ENCODE measurements around the gene ATXN7L1. TPM values are rescaled to one million over a fixed set of nuclear protein-coding genes. Genes with fewer than 3 reads are reported as not detected.

The ATXN7L1 gene
- total RNA-seq, 1 donor = 17.3 TPM

- no peak overlapping the region for H3K4me3 ChIP-seq (ENCODE audit: low read depth, low read length)
- no peak for DNase-seq (ENCODE audit: low read depth)
- TF ChIP-seq CTCF (IDR thresholded peaks at IDR 0.05; ENCODE audit: insufficient read depth, low read depth, low read length) = no peak
These were observed 236.5 kb downstream of the ATXN7L1 start for GRCh38 chr7:105639667-105640493.

- no peak for TF ChIP-seq CTCF (IDR thresholded peaks at IDR 0.05; ENCODE audit: insufficient read depth, low read depth, low read length)
- H3K4me3 ChIP-seq (ENCODE audit: low read depth, low read length) = no peak overlapping the region
- DNase-seq (ENCODE audit: low read depth) = no peak
These were observed 237.4 kb downstream of the ATXN7L1 start for GRCh38 chr7:105638902-105639495.

- no peak for TF ChIP-seq CTCF (IDR thresholded peaks at IDR 0.05; ENCODE audit: insufficient read depth, low read depth, low read length)
- no peak overlapping the region for H3K4me3 ChIP-seq (ENCODE audit: low read depth, low read length)
- DNase-seq (ENCODE audit: low read depth) = no peak
These were observed 238.1 kb downstream of the ATXN7L1 start for GRCh38 chr7:105638334-105638733.

- TF ChIP-seq CTCF (IDR thresholded peaks at IDR 0.05; ENCODE audit: insufficient read depth, low read depth, low read length) = no peak
- H3K4me3 ChIP-seq (ENCODE audit: low read depth, low read length) = no peak overlapping the region
- no peak for DNase-seq (ENCODE audit: low read depth)
These were observed 238.6 kb downstream of the ATXN7L1 start for GRCh38 chr7:105637755-105638154.

GRCh38 chr7:105636982-105637381 is 239.4 kb downstream of the ATXN7L1 start:
- H3K4me3 ChIP-seq (ENCODE audit: low read depth, low read length) = no peak overlapping the region
- DNase-seq (ENCODE audit: low read depth) = no peak
- TF ChIP-seq CTCF (IDR thresholded peaks at IDR 0.05; ENCODE audit: insufficient read depth, low read depth, low read length) = no peak

- TF ChIP-seq CTCF (IDR thresholded peaks at IDR 0.05; ENCODE audit: insufficient read depth, low read depth, low read length) = no peak
- H3K4me3 ChIP-seq (ENCODE audit: low read depth, low read length) = no peak overlapping the region
- DNase-seq (ENCODE audit: low read depth) = no peak
These were observed 241.2 kb downstream of the ATXN7L1 start for GRCh38 chr7:105635197-105635596.

Measured in fibroblast of villous mesenchyme (primary cell).